Astrocyte (in vitro differentiated cells and primary cell): Measurements from ENCODE around the gene FLRT2. TPM values are rescaled to one million over a fixed set of nuclear protein-coding genes. Genes with fewer than 3 reads are reported as not detected.

Experiments used
- DNase-seq: peaks from one replicate; pipeline ENCODE4 v3.0.0-alpha.2; 2010; ENCODE audit warnings: low read depth
- FAIRE-seq: peaks from 2 replicates; lab custom pipeline; 2011; peaks lifted over from hg19 to GRCh38; lab: Jason Lieb, UNC
- H2AFZ ChIP-seq: 2 replicates; pipeline ENCODE4 v1.6.0; 2012; ENCODE audit warnings: low read depth, low read length, inconsistent platforms
- H3K27ac ChIP-seq: 2 replicates; pipeline ENCODE4 v1.5.1; 2011; ENCODE audit warnings: low read depth, low read length, inconsistent platforms
- H3K27me3 ChIP-seq: 2 replicates; pipeline ENCODE4 v1.6.0; 2011; ENCODE audit warnings: low read length, inconsistent platforms; ENCODE audit not compliant: insufficient read depth
- H3K36me3 ChIP-seq: 2 replicates; pipeline ENCODE4 v1.5.1; 2011; ENCODE audit warnings: low read length, inconsistent platforms; ENCODE audit not compliant: insufficient read depth
- H3K4me1 ChIP-seq: 2 replicates; pipeline ENCODE4 v1.5.1; 2011; ENCODE audit warnings: low read length, inconsistent platforms; ENCODE audit not compliant: insufficient read depth
- H3K4me2 ChIP-seq: 2 replicates; pipeline ENCODE4 v1.6.0; 2012; ENCODE audit warnings: low read length, inconsistent platforms
- H3K4me3 ChIP-seq: 2 replicates; pipeline ENCODE4 v1.5.1; 2011; ENCODE audit warnings: low read depth, mild to moderate bottlenecking, low read length, inconsistent platforms; ENCODE audit not compliant: insufficient read depth
- H3K79me2 ChIP-seq: 2 replicates; pipeline ENCODE4 v1.6.0; 2012; ENCODE audit warnings: mild to moderate bottlenecking, low read length, inconsistent platforms; ENCODE audit not compliant: insufficient read depth
- H3K9ac ChIP-seq: 2 replicates; pipeline ENCODE4 v1.6.0; 2012; ENCODE audit warnings: mild to moderate bottlenecking, low read length, inconsistent platforms
- H3K9me3 ChIP-seq: 2 replicates; pipeline ENCODE4 v1.5.1; 2012; ENCODE audit warnings: low read depth, mild to moderate bottlenecking, low read length, inconsistent platforms; ENCODE audit not compliant: insufficient read depth
- H4K20me1 ChIP-seq: 2 replicates; pipeline ENCODE4 v1.6.0; 2012; ENCODE audit warnings: low read length, inconsistent platforms; ENCODE audit not compliant: insufficient read depth
- H3K27ac Mint-ChIP-seq: one replicate; pipeline ENCODE4 v1.8.0; 2021; ENCODE audit warnings: mild to moderate bottlenecking, mixed read lengths; ENCODE audit not compliant: unreplicated experiment
- H3K27me3 Mint-ChIP-seq: one replicate; pipeline ENCODE4 v1.8.0; 2021; ENCODE audit warnings: low read depth, mixed read lengths; ENCODE audit not compliant: unreplicated experiment
- H3K36me3 Mint-ChIP-seq: one replicate; pipeline ENCODE4 v1.8.0; 2021; ENCODE audit warnings: low read depth, mixed read lengths; ENCODE audit not compliant: unreplicated experiment
- H3K4me1 Mint-ChIP-seq: one replicate; pipeline ENCODE4 v1.8.0; 2021; ENCODE audit warnings: low read depth, mixed read lengths; ENCODE audit not compliant: unreplicated experiment
- H3K4me3 Mint-ChIP-seq: one replicate; pipeline ENCODE4 v1.8.0; 2021; ENCODE audit warnings: mild to moderate bottlenecking, moderate library complexity, mixed read lengths; ENCODE audit not compliant: unreplicated experiment
- H3K9me3 Mint-ChIP-seq: one replicate; pipeline ENCODE4 v1.8.0; 2021; ENCODE audit warnings: mild to moderate bottlenecking, mixed read lengths; ENCODE audit not compliant: unreplicated experiment
- EZH2 ChIP-seq: IDR thresholded peaks from 2 replicates; pipeline ENCODE4 v1.6.1; 2012; ENCODE audit warnings: mild to moderate bottlenecking, low read length, inconsistent platforms; ENCODE audit not compliant: insufficient read depth
- total RNA-seq: library from RNA; stranded (reverse); gene quantifications from 2 replicates; pipeline ENCODE4 v1.2.1, GENCODE V29; 2021
- TF ChIP-seq, protein P1 (sequence below): IDR thresholded peaks from 2 replicates; pipeline ENCODE4 v1.5.1; 2011; ENCODE audit warnings: low read depth, mild to moderate bottlenecking, inconsistent platforms, low read length, moderate library complexity; ENCODE audit not compliant: insufficient read depth

Gene FLRT2
- total RNA-seq, 1 donor from 2014 or later = 227 TPM

DNA sequence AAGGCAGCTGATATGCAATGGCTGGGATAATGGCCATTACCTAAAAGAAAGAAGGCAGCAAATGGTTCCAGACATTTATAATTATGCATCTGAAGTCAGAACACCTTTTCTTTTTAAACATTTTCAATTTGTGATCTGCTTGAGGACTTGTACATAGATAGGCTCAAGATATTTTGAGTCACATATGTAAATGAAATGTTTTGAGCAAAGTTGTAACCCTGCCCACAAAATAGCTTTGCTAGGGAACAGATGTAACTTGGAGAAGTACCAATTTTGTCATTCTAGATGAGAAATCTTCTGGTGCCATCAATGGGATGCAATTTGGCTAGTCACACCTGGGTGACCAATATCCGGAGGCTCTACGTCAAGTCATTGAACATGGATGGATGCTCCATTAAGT, 123.1 kb downstream of the FLRT2 start:
- H3K4me2 ChIP-seq = no peak overlapping the region
- no peaks in the 10 kb centered on the region for H3K9me3 Mint-ChIP-seq
- no peak overlapping the region for H2AFZ ChIP-seq
- H4K20me1 ChIP-seq = no peaks in the 10 kb centered on the region
- no peaks in the 10 kb centered on the region for H3K79me2 ChIP-seq
- no peaks in the 10 kb centered on the region for H3K9me3 ChIP-seq
- no peaks in the 10 kb centered on the region for H3K36me3 ChIP-seq
- H3K27ac ChIP-seq = no peak overlapping the region
- no peaks in the 10 kb centered on the region for H3K27me3 ChIP-seq
- no peaks in the 10 kb centered on the region for H3K27me3 Mint-ChIP-seq
- H3K4me3 Mint-ChIP-seq = no peak overlapping the region
- H3K4me3 ChIP-seq = no peak overlapping the region
- TF ChIP-seq, protein P1, sequence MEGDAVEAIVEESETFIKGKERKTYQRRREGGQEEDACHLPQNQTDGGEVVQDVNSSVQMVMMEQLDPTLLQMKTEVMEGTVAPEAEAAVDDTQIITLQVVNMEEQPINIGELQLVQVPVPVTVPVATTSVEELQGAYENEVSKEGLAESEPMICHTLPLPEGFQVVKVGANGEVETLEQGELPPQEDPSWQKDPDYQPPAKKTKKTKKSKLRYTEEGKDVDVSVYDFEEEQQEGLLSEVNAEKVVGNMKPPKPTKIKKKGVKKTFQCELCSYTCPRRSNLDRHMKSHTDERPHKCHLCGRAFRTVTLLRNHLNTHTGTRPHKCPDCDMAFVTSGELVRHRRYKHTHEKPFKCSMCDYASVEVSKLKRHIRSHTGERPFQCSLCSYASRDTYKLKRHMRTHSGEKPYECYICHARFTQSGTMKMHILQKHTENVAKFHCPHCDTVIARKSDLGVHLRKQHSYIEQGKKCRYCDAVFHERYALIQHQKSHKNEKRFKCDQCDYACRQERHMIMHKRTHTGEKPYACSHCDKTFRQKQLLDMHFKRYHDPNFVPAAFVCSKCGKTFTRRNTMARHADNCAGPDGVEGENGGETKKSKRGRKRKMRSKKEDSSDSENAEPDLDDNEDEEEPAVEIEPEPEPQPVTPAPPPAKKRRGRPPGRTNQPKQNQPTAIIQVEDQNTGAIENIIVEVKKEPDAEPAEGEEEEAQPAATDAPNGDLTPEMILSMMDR = no peak
- no peak for TF ChIP-seq EZH2
- H3K4me1 ChIP-seq = no peaks in the 10 kb centered on the region
- no peak overlapping the region for H3K27ac Mint-ChIP-seq
- no peak for FAIRE-seq
- no peaks in the 10 kb centered on the region for H3K4me1 Mint-ChIP-seq
- H3K36me3 Mint-ChIP-seq = no peaks in the 10 kb centered on the region
- no peak overlapping the region for H3K9ac ChIP-seq
- no peak for DNase-seq

DNA sequence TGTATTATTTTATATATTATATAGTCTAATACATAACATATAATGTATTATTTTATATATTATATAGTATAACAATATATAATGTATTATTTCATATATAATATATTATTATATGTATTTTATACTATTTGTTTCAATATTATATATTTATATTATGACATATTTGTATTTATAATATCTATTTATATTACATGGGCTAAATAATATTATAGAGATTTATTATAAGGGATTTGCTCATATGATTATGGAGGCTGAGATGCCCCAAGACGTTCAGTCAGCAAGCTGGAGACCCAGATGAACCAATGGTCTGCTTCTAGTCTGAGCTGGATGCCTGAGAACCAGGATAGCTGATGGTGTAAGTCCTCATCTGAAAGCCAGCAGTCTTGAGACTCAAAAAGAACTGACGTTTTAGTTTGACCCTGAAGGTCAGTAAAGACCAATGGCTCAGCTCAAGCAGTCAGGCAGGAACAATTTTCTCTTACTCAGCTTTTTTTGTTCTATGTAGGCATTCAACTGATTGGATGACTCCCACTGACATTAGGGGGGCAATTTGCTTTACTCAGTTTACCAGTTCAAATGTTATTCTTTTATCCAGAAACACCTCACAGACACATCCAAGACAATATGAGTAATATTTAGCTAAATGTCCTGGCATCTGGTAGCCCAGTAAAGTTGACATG, 130.4 kb downstream of the FLRT2 start:
- H3K27me3 Mint-ChIP-seq = peaks cover 3% of the 10 kb centered on the region
- no peaks in the 10 kb centered on the region for H3K36me3 Mint-ChIP-seq

DNA sequence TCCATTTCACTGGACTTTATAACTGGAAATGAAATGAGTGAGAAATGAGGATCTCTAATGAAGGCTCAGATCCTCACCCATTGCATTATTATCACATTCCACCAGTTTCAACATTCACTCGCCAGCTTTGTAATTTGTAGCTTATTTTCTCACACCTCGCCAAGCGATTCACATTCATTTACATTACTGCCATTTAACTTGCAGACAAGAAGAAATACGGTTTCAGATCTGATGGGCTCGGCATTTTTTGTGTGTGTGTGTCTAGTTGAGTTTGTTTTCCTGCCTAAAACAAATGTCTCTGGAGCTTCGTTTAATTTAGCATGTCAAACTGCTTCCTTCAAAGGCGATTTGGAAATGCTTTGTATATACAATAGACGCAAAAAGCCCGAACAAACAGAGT, 132.2 kb downstream of the FLRT2 start:
- Mint-ChIP-seq H3K36me3 (no peaks in the 10 kb centered on the region), H3K9me3 (no peaks in the 10 kb centered on the region), H3K27ac (no peak overlapping the region), H3K4me1 (no peaks in the 10 kb centered on the region), H3K27me3 (peaks cover 3% of the 10 kb centered on the region), H3K4me3 (no peak overlapping the region)
- no peak overlapping the region for H2AFZ ChIP-seq
- DNase-seq (no peak), FAIRE-seq (no peak)
- no peaks in the 10 kb centered on the region for H3K27me3 ChIP-seq
- H3K9me3 ChIP-seq = no peaks in the 10 kb centered on the region
- H3K4me2 ChIP-seq = no peak overlapping the region
- TF ChIP-seq, protein P1 = no peak
- TF ChIP-seq EZH2 = no peak
- H3K4me1 ChIP-seq = no peaks in the 10 kb centered on the region
- no peaks in the 10 kb centered on the region for H4K20me1 ChIP-seq
- no peak overlapping the region for H3K4me3 ChIP-seq
- no peak overlapping the region for H3K27ac ChIP-seq
- H3K9ac ChIP-seq = no peak overlapping the region
- no peaks in the 10 kb centered on the region for H3K36me3 ChIP-seq
- no peaks in the 10 kb centered on the region for H3K79me2 ChIP-seq

More for the DNA sequence above, 130.4 kb downstream of the FLRT2 start:
- no peak overlapping the region for H3K4me3 ChIP-seq
- no peak overlapping the region for H3K4me2 ChIP-seq
- H2AFZ ChIP-seq = no peak overlapping the region
- H3K4me1 Mint-ChIP-seq = no peaks in the 10 kb centered on the region
- no peaks in the 10 kb centered on the region for H3K36me3 ChIP-seq
- FAIRE-seq (no peak), DNase-seq (no peak)
- H3K27me3 ChIP-seq = no peaks in the 10 kb centered on the region
- H3K9me3 Mint-ChIP-seq = no peaks in the 10 kb centered on the region
- TF ChIP-seq, protein P1 = no peak
- no peak for TF ChIP-seq EZH2
- no peaks in the 10 kb centered on the region for H4K20me1 ChIP-seq
- no peaks in the 10 kb centered on the region for H3K4me1 ChIP-seq
- H3K27ac ChIP-seq = no peak overlapping the region
- H3K27ac Mint-ChIP-seq = no peak overlapping the region
- H3K9me3 ChIP-seq = no peaks in the 10 kb centered on the region
- no peak overlapping the region for H3K4me3 Mint-ChIP-seq
- H3K9ac ChIP-seq = no peak overlapping the region
- no peaks in the 10 kb centered on the region for H3K79me2 ChIP-seq
